ENCODE measurements around the gene TPSAB1. TPM values are rescaled to one million over a fixed set of nuclear protein-coding genes. Genes with fewer than 3 reads are reported as not detected.

Gene TPSAB1
- total and polyA plus RNA-seq, 4 experiments from 2014 or later = not detected

DNA sequence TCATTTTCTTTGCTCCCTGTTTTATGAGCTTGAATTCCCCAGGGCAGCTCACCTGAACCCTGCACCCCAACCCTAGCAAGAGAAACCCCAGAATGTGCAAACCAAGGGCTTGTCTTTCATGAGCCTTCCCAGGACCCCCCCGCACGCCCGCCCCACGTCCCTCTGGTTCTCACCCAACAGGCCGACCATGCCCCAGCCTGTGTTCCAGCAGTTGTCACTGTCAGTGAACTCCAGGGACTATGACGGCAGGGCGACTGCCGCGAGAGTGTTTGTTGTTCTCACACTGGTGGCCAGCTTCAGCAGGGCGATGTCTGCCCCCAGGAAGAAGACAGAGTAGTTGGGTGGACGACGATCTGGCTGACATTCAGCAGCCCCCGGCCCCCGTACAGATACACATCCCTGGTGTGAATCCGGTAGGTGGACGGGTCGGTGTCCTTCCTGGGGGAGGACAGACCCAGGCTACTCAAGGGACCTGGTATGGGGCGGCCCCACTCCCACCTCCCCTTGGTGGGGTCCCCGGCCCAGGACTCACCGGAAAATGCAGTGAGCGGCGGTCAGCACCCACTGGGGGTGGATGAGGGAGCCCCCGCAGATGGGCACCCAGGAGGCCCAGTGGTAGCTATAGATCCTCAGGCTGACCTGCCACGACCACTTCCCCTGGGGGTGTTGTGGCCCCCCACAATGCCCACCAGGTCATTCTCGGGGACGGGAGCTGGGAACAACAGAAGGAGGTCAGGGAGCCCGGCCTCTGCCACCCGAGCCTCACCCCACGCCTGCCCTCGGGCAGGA is 35.5 kb downstream of the TPSAB1 start:
- intact Hi-C loops (cut with micrococcal nuclease) = no loop called here
- H3K27me3 Mint-ChIP-seq = peaks cover 16 to 17% of the 10 kb centered on the region in 2 donors
- POLR2A ChIA-PET (ENCODE audit: partially characterized antibody) = no interaction called here
- Histone ChIP-seq H3K4me3 (ENCODE audit: low read length in 2 of 2) (no peak overlapping the region), H3K9me3 (ENCODE audit: control insufficient read depth in 1 of 2, low read length in 2 of 2) (no peaks in the 10 kb centered on the region), H3K27me3 (ENCODE audit: insufficient read depth, low read length) (no peaks in the 10 kb centered on the region), H3K36me3 (ENCODE audit: insufficient read depth, low read length) (no peaks in the 10 kb centered on the region), H3K27ac (ENCODE audit: low read depth, low read length) (no peak overlapping the region), H3K4me1 (ENCODE audit: insufficient read depth, low read length) (no peaks in the 10 kb centered on the region)
- CTCF ChIA-PET (ENCODE audit: partially characterized antibody) = no interaction called here
- H3K36me3 Mint-ChIP-seq = no peaks in the 10 kb centered on the region
- H3K4me3 Mint-ChIP-seq = no peak overlapping the region
- H3K27ac Mint-ChIP-seq = peak overlapping the region in 1 of 7 donors; percentile 2
- DNase-seq = no peak
- no peaks in the 10 kb centered on the region for H3K9me3 Mint-ChIP-seq
- H3K4me1 Mint-ChIP-seq = peaks cover 0 to 5% (median 3%) of the 10 kb centered on the region in 4 donors

GRCh38 chr16:1276580-1276878 is 36.0 kb downstream of the TPSAB1 start:
- no peak for DNase-seq
- ChIA-PET POLR2A (ENCODE audit: partially characterized antibody) (no interaction called here), CTCF (ENCODE audit: partially characterized antibody) (no interaction called here)
- intact Hi-C loops (cut with micrococcal nuclease) = no loop called here
- Mint-ChIP-seq H3K36me3 (no peaks in the 10 kb centered on the region), H3K4me3 (no peak overlapping the region), H3K9me3 (no peaks in the 10 kb centered on the region), H3K27ac (no peak overlapping the region), H3K4me1 (peaks cover 0 to 5% (median 3%) of the 10 kb centered on the region in 4 donors), H3K27me3 (peaks cover 14 to 15% of the 10 kb centered on the region in 2 donors)
- Histone ChIP-seq H3K36me3 (ENCODE audit: insufficient read depth, low read length) (no peaks in the 10 kb centered on the region), H3K9me3 (ENCODE audit: control insufficient read depth in 1 of 2, low read length in 2 of 2) (no peaks in the 10 kb centered on the region), H3K4me1 (ENCODE audit: insufficient read depth, low read length) (no peaks in the 10 kb centered on the region), H3K27ac (ENCODE audit: low read depth, low read length) (no peak overlapping the region), H3K4me3 (ENCODE audit: low read length in 2 of 2) (no peak overlapping the region), H3K27me3 (ENCODE audit: insufficient read depth, low read length) (no peaks in the 10 kb centered on the region)

DNA sequence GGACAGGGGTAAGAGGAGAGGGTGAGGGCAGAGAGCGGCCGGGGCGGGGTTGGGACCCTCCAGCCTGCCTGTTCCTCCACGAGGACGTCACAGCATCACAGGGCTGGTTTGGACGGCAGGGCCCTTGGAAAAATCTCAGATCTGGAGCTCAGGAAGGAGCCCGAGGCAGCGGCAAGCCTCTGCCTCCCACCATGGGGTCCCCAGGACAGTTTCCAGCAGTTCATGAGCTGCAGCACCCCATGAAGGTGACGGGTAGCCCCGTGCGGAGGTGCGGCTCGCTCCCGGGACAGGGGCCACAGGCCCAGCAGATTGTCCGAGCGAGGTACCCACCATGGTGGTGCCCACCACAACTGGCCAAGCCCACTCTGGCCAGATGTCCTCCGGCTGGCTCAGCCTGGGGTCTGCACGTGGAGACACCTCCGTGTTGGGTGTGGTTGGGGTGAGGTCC is 36.7 kb downstream of the TPSAB1 start:
- DNase-seq = no peak
- H3K4me3 ChIP-seq (ENCODE audit: low read length in 2 of 2) = no peak overlapping the region
- H3K27ac ChIP-seq (ENCODE audit: low read depth, low read length) = no peak overlapping the region
- no peak overlapping the region for H3K27ac Mint-ChIP-seq
- intact Hi-C loops (cut with micrococcal nuclease) = no loop called here
- H3K9me3 ChIP-seq (ENCODE audit: control insufficient read depth in 1 of 2, low read length in 2 of 2) = no peaks in the 10 kb centered on the region
- no peaks in the 10 kb centered on the region for H3K27me3 ChIP-seq (ENCODE audit: insufficient read depth, low read length)
- H3K4me1 ChIP-seq (ENCODE audit: insufficient read depth, low read length) = no peaks in the 10 kb centered on the region
- POLR2A ChIA-PET (ENCODE audit: partially characterized antibody) = no interaction called here
- no peaks in the 10 kb centered on the region for H3K9me3 Mint-ChIP-seq
- CTCF ChIA-PET (ENCODE audit: partially characterized antibody) = no interaction called here
- peaks cover 0 to 5% (median 3%) of the 10 kb centered on the region in 4 donors for H3K4me1 Mint-ChIP-seq
- peaks cover 14 to 15% of the 10 kb centered on the region in 2 donors for H3K27me3 Mint-ChIP-seq
- H3K36me3 ChIP-seq (ENCODE audit: insufficient read depth, low read length) = no peaks in the 10 kb centered on the region
- H3K36me3 Mint-ChIP-seq = no peaks in the 10 kb centered on the region
- no peak overlapping the region for H3K4me3 Mint-ChIP-seq

DNA sequence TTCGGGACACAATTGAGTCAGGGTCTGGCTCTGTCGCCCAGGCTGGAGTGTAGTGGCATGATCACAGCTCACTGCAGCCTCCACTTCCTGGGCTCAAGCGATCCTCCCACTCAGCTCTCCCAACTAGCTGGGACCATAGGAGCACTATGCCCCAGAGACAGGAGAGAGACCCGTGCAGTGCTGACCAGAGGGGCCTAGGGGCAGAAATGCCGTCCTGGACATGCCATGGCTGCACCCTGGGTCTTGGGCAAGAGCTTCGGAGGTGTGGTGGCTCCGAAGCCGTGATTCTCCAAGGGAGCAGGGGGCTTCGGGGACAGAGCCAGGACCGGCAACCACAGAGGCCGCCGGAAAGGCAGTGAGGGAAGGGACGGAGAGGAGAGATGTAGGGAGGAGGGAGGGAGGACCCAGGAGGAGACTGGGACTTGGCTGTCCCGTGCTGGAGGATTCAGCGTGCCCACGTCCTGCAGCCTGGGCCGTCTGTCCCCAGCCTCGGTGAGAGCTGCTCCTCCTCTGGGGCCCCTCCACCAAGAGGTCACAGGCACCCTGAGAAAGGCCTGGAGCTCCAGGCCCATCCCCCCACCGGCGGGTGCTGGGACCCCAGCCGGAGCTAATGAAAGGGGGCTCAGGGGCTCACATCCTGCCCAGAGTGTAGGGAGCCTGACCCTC is 37.2 kb downstream of the TPSAB1 start:
- H3K9me3 Mint-ChIP-seq = no peaks in the 10 kb centered on the region
- H3K27me3 Mint-ChIP-seq = peaks cover 14% of the 10 kb centered on the region in 2 donors
- H3K27ac Mint-ChIP-seq = no peak overlapping the region
- ChIA-PET CTCF (ENCODE audit: partially characterized antibody) (no interaction called here), POLR2A (ENCODE audit: partially characterized antibody) (no interaction called here)
- intact Hi-C loops (cut with micrococcal nuclease) = no loop called here
- Histone ChIP-seq H3K36me3 (ENCODE audit: insufficient read depth, low read length) (no peaks in the 10 kb centered on the region), H3K4me3 (ENCODE audit: low read length in 2 of 2) (no peak overlapping the region), H3K27ac (ENCODE audit: low read depth, low read length) (no peak overlapping the region), H3K27me3 (ENCODE audit: insufficient read depth, low read length) (no peaks in the 10 kb centered on the region), H3K9me3 (ENCODE audit: control insufficient read depth in 1 of 2, low read length in 2 of 2) (no peaks in the 10 kb centered on the region), H3K4me1 (ENCODE audit: insufficient read depth, low read length) (no peaks in the 10 kb centered on the region)
- DNase-seq = no peak
- no peak overlapping the region for H3K4me3 Mint-ChIP-seq
- no peaks in the 10 kb centered on the region for H3K36me3 Mint-ChIP-seq
- peaks cover 0 to 3% (median 2%) of the 10 kb centered on the region in 4 donors for H3K4me1 Mint-ChIP-seq

DNA sequence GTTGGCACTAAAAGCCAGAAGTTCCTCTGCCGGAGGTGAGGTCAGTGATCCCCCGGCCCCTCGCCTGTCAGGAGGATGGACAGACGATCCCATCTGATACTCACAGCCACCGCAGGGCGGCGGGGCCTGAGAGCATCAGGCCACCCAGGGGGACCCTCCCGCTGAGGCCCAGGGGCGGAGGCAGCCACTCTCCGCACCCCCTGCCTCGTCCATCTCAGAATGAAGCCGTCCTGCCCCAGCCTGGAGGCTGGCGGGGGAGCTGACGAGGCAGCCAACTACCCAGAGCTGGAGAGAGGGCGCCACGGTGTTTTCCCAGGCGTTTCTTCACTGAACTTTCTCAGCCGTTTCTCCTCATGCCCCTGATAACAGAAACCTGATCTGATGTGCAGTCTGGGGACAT is 38.0 kb downstream of the TPSAB1 start:
- Histone ChIP-seq H3K36me3 (ENCODE audit: insufficient read depth, low read length) (no peaks in the 10 kb centered on the region), H3K4me3 (ENCODE audit: low read length in 2 of 2) (no peak overlapping the region), H3K9me3 (ENCODE audit: control insufficient read depth in 1 of 2, low read length in 2 of 2) (no peaks in the 10 kb centered on the region), H3K27me3 (ENCODE audit: insufficient read depth, low read length) (no peaks in the 10 kb centered on the region), H3K27ac (ENCODE audit: low read depth, low read length) (no peak overlapping the region), H3K4me1 (ENCODE audit: insufficient read depth, low read length) (no peaks in the 10 kb centered on the region)
- H3K4me1 Mint-ChIP-seq = no peaks in the 10 kb centered on the region
- POLR2A ChIA-PET (ENCODE audit: partially characterized antibody) = no interaction called here
- no peaks in the 10 kb centered on the region for H3K9me3 Mint-ChIP-seq
- intact Hi-C loops (cut with micrococcal nuclease) = no loop called here
- CTCF ChIA-PET (ENCODE audit: partially characterized antibody) = no interaction called here
- no peak overlapping the region for H3K27ac Mint-ChIP-seq
- no peaks in the 10 kb centered on the region for H3K36me3 Mint-ChIP-seq
- DNase-seq = no peak
- H3K27me3 Mint-ChIP-seq = peaks cover 9 to 11% of the 10 kb centered on the region in 2 donors
- H3K4me3 Mint-ChIP-seq = no peak overlapping the region

DNA sequence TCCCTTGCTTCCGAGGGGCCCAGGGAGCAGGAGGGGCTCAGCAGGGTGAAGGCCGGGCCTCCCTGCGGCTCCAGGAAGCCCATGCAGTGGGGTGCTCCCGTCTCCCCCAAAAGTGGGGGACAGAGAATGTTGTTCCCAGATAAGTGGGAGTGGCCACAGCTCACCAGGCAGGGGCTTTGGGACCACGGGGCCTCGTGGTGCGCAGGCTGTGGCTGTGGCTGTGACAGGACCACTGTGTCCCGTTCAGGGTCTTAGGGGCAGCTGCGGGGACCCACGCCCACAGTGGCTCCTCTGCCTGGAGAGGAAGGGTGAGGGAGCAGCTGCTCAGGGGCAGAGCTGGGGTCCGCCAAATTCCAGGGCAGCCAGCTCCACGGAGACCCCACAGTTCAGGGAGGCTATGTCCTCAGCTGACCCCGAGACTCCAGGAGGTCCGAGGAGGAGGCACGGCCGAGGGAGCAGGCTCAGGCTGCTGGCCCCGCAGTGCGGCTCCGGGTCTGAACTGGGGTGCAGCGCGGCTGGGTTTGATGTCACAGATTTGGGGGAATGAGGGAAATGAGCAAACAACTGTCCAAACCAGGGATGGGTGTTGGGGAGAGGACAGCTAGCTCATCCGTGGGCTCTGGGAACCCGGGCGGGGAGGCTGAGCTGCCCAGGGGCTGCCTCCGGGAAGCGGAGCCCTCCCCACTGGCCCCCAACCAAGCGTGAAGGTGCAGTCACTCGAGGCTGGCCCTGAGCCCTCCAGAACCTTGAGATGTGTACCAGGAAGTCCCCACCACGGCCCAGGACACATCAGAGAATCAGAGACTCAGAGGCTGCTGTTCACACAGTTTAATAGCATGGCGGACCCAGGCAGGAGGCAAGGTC is 38.8 kb downstream of the TPSAB1 start:
- no peak overlapping the region for H3K4me3 ChIP-seq (ENCODE audit: low read length in 2 of 2)
- H3K27ac ChIP-seq (ENCODE audit: low read depth, low read length) = no peak overlapping the region
- peaks cover 9 to 11% of the 10 kb centered on the region in 2 donors for H3K27me3 Mint-ChIP-seq
- DNase-seq = no peak
- ChIA-PET POLR2A (ENCODE audit: partially characterized antibody) (no interaction called here), CTCF (ENCODE audit: partially characterized antibody) (no interaction called here)
- no peaks in the 10 kb centered on the region for H3K9me3 ChIP-seq (ENCODE audit: control insufficient read depth in 1 of 2, low read length in 2 of 2)
- H3K4me3 Mint-ChIP-seq = no peak overlapping the region
- H3K27ac Mint-ChIP-seq = no peak overlapping the region
- H3K4me1 Mint-ChIP-seq = no peaks in the 10 kb centered on the region
- intact Hi-C loops (cut with micrococcal nuclease) = no loop called here
- no peaks in the 10 kb centered on the region for H3K36me3 ChIP-seq (ENCODE audit: insufficient read depth, low read length)
- no peaks in the 10 kb centered on the region for H3K27me3 ChIP-seq (ENCODE audit: insufficient read depth, low read length)
- H3K9me3 Mint-ChIP-seq = no peaks in the 10 kb centered on the region
- no peaks in the 10 kb centered on the region for H3K36me3 Mint-ChIP-seq
- H3K4me1 ChIP-seq (ENCODE audit: insufficient read depth, low read length) = no peaks in the 10 kb centered on the region

GRCh38 chr16:1279945-1280589 is 39.6 kb downstream of the TPSAB1 start:
- H3K27ac Mint-ChIP-seq = no peak overlapping the region
- POLR2A ChIA-PET (ENCODE audit: partially characterized antibody) = no interaction called here
- DNase-seq = no peak
- H3K36me3 Mint-ChIP-seq = no peaks in the 10 kb centered on the region
- CTCF ChIA-PET (ENCODE audit: partially characterized antibody) = no interaction called here
- H3K9me3 Mint-ChIP-seq = no peaks in the 10 kb centered on the region
- Histone ChIP-seq H3K27me3 (ENCODE audit: insufficient read depth, low read length) (no peaks in the 10 kb centered on the region), H3K4me3 (ENCODE audit: low read length in 2 of 2) (no peak overlapping the region), H3K27ac (ENCODE audit: low read depth, low read length) (no peak overlapping the region), H3K9me3 (ENCODE audit: control insufficient read depth in 1 of 2, low read length in 2 of 2) (no peaks in the 10 kb centered on the region), H3K36me3 (ENCODE audit: insufficient read depth, low read length) (no peaks in the 10 kb centered on the region), H3K4me1 (ENCODE audit: insufficient read depth, low read length) (no peaks in the 10 kb centered on the region)
- no peaks in the 10 kb centered on the region for H3K4me1 Mint-ChIP-seq
- H3K27me3 Mint-ChIP-seq = peaks cover 9 to 11% of the 10 kb centered on the region in 2 donors
- H3K4me3 Mint-ChIP-seq = no peak overlapping the region
- intact Hi-C loops (cut with micrococcal nuclease) = no loop called here
